Neural crest cell (in vitro differentiated cells): Measurements from ENCODE around the gene KIRREL1. TPM values are rescaled to one million over a fixed set of nuclear protein-coding genes. Genes with fewer than 3 reads are reported as not detected.

Experiments used
- DNase-seq: peaks from one replicate; pipeline ENCODE4 v3.0.0; 2021; ENCODE audit warnings: low read depth, mixed read lengths, low spot score
- H3K27ac Mint-ChIP-seq: one replicate; pipeline ENCODE4 v1.8.0; 2021; ENCODE audit warnings: mild to moderate bottlenecking, mixed read lengths; ENCODE audit not compliant: unreplicated experiment
- H3K27me3 Mint-ChIP-seq: 2 replicates; pipeline ENCODE4 v1.8.0; 2021; ENCODE audit warnings: low read depth, mild to moderate bottlenecking, mixed read lengths
- H3K36me3 Mint-ChIP-seq: 2 replicates; pipeline ENCODE4 v1.8.0; 2021; ENCODE audit warnings: low read depth, mild to moderate bottlenecking, mixed read lengths
- H3K4me1 Mint-ChIP-seq: 2 replicates; pipeline ENCODE4 v1.8.0; 2021; ENCODE audit warnings: mixed read lengths
- H3K4me3 Mint-ChIP-seq: one replicate; pipeline ENCODE4 v1.8.0; 2021; ENCODE audit warnings: mild to moderate bottlenecking, mixed read lengths
- H3K9me3 Mint-ChIP-seq: 2 replicates; pipeline ENCODE4 v1.8.0; 2021; ENCODE audit warnings: mixed read lengths
- total RNA-seq: library from RNA; stranded (reverse); gene quantifications from 2 replicates; pipeline ENCODE4 v1.2.1, GENCODE V29; 2021
- TF ChIP-seq, protein P1 (sequence below): fragments of 200-600 bp; sonication (generic); conservative IDR thresholded peaks from 2 replicates; pipeline ENCODE4 v1.5.0; 2021; ENCODE audit warnings: antibody characterized with exemption, mild to moderate bottlenecking

Gene KIRREL1
- total RNA-seq, 1 donor from 2014 or later = 64.9 TPM

DNA sequence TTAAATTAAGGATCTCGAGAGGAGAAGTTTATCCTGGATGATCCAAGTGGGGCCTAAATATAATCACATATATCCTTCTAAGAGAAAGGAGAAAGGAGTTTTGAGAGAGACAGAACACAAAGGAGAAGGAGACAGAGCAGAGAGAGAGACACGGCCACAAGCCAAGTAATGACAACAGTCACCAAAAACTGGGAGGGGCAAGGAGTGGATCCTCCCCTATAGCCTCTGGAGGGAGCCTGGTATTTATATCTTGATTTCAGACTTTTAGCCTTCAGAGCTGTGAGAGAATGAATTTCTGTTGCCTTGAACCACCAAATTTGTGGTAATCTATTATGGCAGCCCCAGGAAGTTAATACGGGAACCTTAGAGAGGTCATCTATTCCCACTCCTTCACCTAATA, 137.8 kb downstream of the KIRREL1 start:
- TF ChIP-seq, protein P1, sequence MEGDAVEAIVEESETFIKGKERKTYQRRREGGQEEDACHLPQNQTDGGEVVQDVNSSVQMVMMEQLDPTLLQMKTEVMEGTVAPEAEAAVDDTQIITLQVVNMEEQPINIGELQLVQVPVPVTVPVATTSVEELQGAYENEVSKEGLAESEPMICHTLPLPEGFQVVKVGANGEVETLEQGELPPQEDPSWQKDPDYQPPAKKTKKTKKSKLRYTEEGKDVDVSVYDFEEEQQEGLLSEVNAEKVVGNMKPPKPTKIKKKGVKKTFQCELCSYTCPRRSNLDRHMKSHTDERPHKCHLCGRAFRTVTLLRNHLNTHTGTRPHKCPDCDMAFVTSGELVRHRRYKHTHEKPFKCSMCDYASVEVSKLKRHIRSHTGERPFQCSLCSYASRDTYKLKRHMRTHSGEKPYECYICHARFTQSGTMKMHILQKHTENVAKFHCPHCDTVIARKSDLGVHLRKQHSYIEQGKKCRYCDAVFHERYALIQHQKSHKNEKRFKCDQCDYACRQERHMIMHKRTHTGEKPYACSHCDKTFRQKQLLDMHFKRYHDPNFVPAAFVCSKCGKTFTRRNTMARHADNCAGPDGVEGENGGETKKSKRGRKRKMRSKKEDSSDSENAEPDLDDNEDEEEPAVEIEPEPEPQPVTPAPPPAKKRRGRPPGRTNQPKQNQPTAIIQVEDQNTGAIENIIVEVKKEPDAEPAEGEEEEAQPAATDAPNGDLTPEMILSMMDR = no peak
- H3K36me3 Mint-ChIP-seq = no peaks in the 10 kb centered on the region
- no peak overlapping the region for H3K4me3 Mint-ChIP-seq
- peaks cover 30% of the 10 kb centered on the region for H3K27me3 Mint-ChIP-seq
- no peak for DNase-seq
- no peaks in the 10 kb centered on the region for H3K4me1 Mint-ChIP-seq
- H3K9me3 Mint-ChIP-seq = no peaks in the 10 kb centered on the region
- H3K27ac Mint-ChIP-seq = no peak overlapping the region

DNA sequence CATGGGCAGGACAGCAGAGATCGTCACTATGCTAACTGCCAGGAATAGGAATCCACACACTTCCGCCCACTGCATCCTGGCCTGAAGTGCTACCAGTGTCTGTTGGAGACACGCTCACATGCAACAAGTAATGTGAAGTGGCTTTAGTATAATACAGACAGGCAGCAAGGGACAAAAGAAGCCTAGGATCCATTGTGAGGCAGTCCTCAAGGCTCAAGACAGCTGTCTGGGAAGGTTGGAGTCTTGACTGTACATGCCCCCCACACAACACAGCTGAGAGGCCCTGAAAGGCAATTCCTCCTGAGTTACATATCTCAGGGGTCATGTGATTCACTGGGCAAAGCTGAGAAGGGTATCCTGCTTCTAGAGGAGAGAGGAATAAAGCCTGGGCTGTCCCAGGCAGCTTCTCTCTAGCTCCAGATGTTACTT, 147.3 kb downstream of the KIRREL1 start:
- H3K4me1 Mint-ChIP-seq = peaks cover 8% of the 10 kb centered on the region
- H3K4me3 Mint-ChIP-seq = no peak overlapping the region
- H3K9me3 Mint-ChIP-seq = no peaks in the 10 kb centered on the region
- TF ChIP-seq, protein P1 = no peak
- H3K36me3 Mint-ChIP-seq = no peaks in the 10 kb centered on the region
- DNase-seq = no peak
- H3K27ac Mint-ChIP-seq = no peak overlapping the region
- peaks cover under 1% of the 10 kb centered on the region for H3K27me3 Mint-ChIP-seq

DNA sequence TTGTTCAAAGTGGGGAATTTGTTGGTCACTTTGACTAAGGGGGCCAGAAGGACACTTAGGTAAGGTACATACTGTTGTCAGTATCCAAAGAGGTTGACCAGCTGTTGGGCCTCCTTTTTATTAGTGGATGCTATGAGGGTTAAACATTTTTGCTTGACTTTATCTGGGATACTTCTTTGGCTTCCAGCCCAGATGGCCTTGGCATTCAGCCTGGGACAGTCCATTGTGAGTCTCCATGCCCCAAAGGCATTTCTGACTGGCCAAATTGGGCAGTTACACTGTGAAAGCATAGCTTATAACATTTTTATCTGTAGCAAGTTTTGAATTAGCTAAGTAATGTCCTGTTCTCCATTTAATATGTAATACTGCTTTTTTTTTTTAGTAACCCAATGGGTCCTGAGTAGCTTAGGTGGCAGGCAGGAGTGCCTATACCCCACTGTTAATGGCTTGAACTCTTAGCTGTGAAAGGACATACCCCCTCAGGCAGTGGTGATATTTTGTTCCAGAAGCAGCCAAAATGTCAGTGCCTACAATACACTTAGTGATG, 151.8 kb downstream of the KIRREL1 start:
- Mint-ChIP-seq H3K27ac (no peak overlapping the region), H3K4me1 (peaks cover 13% of the 10 kb centered on the region), H3K9me3 (peaks cover 8% of the 10 kb centered on the region), H3K36me3 (peaks cover 4% of the 10 kb centered on the region), H3K27me3 (peaks cover 21% of the 10 kb centered on the region), H3K4me3 (no peak overlapping the region)
- DNase-seq = no peak
- TF ChIP-seq, protein P1 = no peak

DNA sequence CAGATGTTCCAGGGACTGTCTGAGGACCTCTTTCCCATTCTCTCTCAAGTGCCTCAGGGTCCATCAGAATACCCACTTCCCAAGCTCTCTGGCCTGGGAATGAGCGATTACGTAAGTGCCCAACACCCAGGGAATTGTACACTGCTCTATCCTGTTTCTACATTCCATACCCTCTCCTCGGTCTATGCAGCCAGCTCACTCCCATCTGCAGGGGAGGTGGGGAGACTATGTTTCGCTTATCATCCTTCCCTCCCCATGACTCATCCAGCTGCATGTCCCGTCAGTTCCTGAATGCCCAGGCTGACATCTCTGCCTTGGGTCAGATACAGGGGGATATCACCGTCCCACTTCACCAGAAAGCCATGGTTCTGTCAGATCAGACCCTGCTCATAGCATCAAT, 152.7 kb downstream of the KIRREL1 start:
- TF ChIP-seq, protein P1 = no peak
- peaks cover 6% of the 10 kb centered on the region for H3K4me1 Mint-ChIP-seq
- no peak overlapping the region for H3K27ac Mint-ChIP-seq
- H3K9me3 Mint-ChIP-seq = peaks cover 8% of the 10 kb centered on the region
- H3K27me3 Mint-ChIP-seq = peaks cover 24% of the 10 kb centered on the region
- peaks cover 4% of the 10 kb centered on the region for H3K36me3 Mint-ChIP-seq
- no peak for DNase-seq
- H3K4me3 Mint-ChIP-seq = no peak overlapping the region

DNA sequence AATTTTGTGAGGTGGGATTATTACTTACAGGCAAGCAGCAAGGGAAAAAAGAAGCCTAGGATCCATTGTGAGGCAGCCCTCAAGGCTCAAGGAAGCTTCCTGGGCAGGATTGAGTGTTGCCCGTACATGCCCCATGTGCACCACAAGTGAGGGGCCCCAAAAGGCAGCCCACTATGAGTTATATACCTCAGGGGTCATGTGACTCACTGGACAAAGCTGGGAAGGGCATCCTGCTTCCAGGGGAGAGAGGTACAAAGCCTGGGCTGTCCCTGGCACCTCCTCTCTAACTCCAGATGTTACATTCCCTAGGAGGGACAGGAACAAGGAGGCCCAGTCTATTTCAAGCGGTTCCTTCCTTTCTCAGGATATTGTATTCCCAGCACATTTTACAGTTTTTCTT, 153.3 kb downstream of the KIRREL1 start:
- no peak for DNase-seq
- H3K27ac Mint-ChIP-seq = no peak overlapping the region
- peaks cover 6% of the 10 kb centered on the region for H3K4me1 Mint-ChIP-seq
- peaks cover 28% of the 10 kb centered on the region for H3K27me3 Mint-ChIP-seq
- H3K9me3 Mint-ChIP-seq = peaks cover 8% of the 10 kb centered on the region
- TF ChIP-seq, protein P1 = no peak
- H3K4me3 Mint-ChIP-seq = no peak overlapping the region
- H3K36me3 Mint-ChIP-seq = peaks cover 4% of the 10 kb centered on the region
